NCI-H2227 treated with DMSO at 0.1 percent for 48 hours (cell line): Measurements from ENCODE around the gene B4GALT4.
"Not testable (repeated sequence)": the region's sequence is repeated elsewhere in the genome, so short reads cannot be mapped to it uniquely, and the experiment has no call there.

ENCODE experiments used
- DNase-seq: peaks from one replicate; lab custom pipeline; 2025; lab: John Stamatoyannopoulos, UW

B4GALT4 gene

DNA sequence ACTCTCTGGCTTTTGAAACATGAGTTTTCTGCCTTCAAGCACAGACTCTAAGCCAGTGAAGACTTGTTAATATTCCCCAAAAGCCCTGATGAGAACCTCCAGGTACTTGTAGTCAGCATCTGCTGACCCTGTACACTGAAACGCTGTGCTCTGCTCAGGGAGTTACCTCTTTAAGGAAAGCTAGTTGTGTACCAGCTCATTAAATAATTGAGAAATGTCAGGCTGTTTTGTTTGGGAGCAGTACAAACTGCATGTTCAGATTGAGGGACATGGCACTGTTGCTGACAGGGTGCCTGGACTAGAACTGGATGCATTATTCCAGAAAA lies 45.6 kb downstream of the B4GALT4 start:
- no peak for DNase-seq

DNA sequence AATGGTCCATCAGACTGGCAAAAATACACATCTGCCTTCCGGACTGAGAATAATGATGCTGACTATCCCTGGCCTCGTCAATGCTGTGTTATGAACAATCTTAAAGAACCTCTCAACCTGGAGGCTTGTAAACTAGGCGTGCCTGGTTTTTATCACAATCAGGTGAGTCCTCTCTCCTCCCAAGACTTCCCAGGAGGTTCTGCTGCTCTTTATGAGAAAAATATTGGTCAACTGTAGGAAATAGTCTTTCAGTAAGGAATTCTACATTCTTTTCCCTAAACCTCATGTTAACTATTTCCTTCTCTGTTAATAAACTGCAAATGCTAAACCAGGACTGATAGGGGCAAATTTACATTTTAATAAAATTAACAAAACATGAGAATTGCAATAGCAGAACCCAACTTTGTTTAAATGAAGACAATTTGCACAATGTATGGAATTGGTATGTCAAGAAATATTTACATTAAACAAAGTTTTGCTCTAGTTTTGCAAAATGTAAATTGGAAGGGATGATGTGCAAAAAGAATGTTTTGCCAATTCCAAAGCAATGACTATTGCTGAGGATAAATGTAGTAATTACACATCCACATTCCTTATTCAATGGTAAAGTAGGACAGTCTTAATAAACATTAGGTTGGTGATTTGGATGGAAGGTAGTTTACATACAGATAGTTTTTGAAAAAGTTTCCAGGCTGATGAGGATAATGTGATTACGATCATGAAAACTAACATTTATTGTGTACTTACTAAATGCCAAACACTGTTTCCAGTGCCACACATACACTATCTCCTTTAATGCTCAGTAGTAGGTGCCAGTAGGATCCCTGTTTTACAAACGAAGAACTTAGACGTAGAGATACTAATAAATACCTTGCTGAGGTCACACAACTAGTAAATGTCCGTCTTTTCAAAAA lies 46.2 kb downstream of the B4GALT4 start:
- DNase-seq, result no peak

DNA sequence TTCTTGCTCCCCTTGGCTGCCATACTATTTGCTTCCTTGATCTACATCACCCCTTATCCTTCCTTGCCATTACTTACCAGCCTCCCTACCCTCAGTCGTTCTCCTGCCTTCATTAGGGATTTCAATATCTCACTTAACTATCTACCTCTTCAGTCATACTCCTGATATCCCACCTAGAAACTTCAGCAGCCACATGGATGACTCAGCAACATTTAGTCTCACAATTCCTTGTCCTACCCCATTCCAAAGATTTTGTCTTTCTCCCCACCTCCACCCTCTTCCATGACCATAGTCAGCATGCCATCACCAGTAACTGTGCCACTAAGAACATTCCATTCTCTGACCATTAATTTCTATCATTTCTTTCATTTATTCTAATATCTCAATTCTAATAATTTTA lies 48.9 kb downstream of the B4GALT4 start:
- DNase-seq, result no peak

DNA sequence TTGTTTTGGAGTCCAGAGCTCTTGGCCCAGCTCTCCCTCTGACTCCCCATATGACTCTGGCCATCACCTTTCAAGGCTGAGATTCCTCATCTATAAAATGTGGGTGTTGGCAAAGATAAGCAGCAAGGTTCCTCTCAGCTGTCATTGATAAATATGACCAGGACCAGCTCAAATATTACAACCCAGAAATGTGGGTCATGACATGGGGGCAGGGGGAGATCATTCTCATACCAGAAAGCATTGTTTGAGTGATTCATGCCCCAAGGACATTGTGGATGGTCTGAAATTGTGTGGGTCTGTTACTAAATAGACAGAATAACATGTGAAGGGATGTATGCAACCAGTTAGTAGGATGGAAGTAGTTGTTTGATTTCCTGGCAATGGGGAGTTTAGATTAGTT lies 53.4 kb downstream of the B4GALT4 start:
- no peak for DNase-seq

DNA sequence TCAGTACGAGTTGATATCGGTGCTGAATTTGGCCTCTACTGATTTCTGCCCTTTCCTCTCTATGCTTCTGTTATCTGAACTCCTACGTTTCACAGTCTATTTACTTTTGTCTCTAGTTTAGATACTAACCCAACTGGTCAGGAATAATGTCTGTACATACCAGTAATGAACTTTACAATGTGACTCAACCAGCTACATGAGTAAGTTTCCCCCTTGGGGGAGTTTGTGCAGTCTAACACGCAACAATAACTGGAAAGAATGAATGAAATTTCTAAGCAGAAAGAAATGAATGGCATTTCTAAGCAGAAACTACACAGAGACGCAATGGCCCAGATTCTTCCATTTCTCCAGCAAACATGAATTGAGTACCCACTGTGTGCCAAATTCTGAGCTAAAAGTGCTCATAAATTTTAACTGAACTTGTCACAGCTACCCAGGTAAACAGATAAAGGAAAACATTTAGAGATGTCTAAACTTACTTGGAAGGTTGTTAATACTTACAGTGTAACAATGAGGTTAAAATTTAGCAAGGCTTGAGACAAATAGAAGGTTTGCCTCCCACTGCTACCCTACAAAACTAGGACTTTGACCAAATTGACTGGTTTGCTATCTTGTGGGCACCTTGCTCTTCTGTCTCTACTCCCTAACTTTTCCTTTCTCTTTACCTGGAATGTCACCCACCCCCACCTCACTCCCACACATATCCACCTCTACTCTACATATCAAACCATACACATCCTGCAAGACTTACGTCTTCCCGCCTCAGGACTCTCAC lies 55.7 kb downstream of the B4GALT4 start:
- no peak for DNase-seq

DNA sequence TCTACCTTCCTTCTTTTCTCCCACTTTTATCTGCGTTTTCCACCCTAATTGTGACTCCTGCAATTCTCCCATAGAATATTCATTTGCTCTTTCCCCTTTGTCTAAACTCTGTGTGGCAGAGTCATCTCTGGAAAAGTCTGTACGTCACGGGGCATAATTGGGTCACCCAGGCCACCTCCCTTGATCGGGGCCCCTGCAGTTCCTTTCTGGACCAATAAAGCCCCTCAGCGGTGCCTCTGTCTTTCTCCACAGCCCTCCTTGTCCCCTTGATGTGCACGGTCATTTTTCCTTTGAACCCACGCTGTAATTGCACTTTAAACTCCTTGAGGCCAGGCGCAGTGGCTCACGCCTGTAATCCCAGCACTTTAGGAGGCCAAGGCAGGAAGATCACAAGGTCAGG lies 56.6 kb downstream of the B4GALT4 start:
- DNase-seq, result no peak

DNA sequence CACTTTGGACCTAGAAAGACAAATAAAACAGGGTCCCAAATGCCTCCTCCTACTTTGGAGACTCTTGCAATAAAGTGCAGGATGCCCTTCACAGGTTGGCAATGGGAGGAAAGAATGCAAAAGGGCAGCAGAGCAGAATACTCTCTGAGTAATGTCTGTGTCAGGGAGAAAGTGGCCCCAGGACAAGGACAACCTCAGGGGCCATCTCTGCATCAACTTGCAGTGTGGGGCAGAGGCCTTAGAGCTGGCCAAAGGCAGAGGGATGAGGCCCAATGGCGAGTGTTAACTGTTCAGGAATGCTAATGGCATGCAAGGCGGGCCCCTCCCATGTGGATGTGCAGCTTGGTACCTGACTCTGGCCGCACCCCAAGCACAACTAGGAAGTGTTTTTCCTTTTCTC lies 58.9 kb downstream of the B4GALT4 start:
- no peak for DNase-seq

DNA sequence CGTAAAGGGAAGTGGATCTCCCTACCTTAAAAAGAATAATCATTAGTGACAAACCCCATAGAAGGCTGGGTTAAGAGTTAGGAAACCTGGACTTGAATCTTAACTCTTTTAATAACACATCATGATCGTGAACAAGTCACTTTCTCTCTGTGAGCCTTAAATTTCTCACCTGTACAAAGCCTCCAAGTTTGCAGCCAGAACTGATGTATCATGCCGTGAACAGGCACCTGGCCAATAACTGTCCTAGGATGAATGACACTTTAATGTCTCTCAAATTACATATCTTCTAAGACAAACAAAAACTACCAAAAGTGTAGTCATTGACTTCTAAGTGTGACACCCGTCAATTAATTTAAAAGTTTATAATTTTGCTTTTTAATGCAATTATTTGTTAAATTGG lies 63.4 kb downstream of the B4GALT4 start:
- DNase-seq, result no peak

DNA sequence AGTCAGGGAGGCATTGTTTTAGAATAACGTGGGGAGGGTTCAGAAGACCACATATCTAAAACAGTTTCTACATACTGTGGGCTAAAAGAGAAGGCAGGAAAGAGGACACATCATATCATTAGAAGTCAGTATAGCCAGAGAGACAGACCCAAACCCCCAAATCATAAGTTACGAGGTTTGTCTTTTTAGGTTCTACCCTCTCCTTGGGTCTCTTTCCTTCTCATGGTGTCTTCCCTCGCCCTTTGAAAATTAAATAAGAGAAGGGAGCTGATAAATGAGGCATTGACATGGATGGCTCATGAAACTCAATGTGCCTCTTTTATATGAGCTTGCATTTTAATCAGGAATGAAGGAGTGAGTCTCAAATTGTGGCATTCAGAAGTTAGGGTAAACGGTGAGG lies 63.9 kb downstream of the B4GALT4 start:
- DNase-seq, result no peak

DNA sequence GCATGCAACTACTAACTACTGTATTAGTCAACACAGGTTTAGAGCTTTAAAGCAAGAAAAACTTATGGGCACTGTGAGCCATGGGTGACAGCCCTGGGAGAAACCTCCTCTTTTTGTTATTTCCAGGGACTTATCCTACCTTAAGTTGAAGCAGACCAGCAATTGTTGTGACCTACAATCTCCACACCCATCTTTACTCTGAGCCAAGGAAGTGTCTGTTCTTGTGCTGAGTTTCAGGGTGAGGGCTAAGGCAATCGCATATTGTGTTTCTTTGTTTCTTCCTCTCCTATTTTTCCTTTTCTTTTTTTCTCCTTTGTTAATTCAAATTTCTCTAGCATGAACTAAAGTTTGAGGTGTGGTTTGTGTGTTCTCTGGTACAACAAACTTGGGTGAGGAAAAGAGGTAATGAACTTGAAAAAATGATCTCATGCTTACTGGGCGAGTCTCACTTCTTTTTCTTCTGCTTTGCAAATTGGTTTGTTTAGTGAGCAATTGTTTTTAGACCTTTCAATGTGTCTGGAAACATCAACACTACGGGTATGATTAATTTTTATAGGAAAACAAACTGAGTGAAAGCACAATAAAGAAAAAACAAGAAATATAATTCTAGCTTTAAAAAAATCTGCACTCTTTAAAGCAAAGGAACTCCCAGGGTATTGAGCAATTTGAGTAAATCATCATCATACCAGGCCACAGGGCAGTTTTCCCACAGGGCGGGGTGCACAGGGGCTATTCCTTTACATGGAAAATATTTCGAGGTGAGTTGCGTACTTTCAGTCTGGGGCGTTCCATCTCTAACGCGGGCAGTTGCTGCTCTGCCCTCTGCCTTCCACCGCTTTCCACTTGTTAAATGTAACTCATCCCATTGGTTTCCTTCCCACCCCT lies 64.6 kb downstream of the B4GALT4 start:
- DNase-seq, result no peak

DNA sequence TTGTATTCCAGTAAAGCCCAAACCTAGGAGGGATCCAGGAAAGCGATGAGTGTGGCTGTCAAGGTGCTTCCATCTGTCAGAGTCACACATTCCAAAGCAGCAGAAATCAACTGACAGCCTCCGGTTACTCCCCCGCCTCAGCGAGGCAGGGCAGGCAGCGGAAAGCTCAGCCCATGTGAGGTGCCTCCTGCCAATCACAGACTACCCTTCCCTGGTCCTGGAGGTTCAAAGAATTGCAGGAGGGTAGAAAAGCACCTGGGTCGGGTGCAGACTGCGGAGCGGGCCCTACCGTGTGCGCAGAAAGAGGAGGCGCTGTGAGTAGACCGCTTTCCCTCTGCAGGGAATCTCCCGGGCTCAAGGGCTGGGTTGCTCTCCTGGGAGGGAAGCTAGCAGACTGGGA lies 67.4 kb downstream of the B4GALT4 start, which contains the start of gene UPK1B:
TSS of gene UPK1B (plus strand) at position 274 of the 400 bp plus-strand sequence. CDS start 13,144 bp downstream, outside the sequence.
- DNase-seq, result no peak

DNA sequence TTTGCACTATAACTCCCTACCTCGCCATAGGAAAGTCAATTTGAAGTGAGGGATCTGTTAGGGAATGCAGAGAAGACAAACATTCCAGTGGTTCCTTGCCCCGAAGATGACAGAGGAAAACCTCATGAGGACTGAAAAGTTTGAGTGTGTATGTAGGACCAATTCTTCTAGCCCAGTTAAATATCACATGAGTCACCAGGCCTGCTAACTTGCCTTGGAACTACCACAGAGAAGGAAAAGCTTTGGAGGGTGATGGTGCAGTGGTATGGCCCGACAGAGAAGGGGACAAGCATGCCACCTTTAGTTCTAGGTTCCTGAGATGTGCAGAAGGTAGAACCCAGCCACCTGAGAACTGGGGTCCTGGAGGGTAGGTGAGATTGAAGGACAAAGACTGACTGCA lies 69.9 kb downstream of the B4GALT4 start:
- no peak for DNase-seq

DNA sequence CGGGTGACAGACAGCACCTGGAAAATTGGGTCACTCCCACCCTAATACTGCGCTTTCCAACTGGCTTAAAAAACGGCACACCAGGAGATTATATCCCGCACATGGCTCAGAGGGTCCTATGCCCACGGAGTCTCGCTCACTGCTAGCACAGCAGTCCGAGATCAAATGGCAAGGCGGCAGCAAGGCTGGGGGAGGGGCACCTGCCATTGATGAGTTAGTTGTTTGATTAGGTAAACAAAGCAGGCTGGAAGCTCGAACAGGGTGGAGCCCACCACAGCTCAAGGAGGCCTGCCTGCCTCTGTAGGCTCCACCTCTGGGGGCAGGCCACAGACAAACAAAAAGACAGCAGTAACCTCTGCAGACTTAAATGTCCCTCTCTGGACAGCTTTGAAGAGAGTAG lies 75.9 kb downstream of the B4GALT4 start:
- not testable (repeated sequence) for DNase-seq
